Ishikawa (cell line): ENCODE results near the gene TIPRL.

Source experiments
- CEBPB ChIP-seq: IDR thresholded peaks from 2 replicates; pipeline ENCODE4 v1.6.1; 2012
- CREB1 ChIP-seq: IDR thresholded peaks from 2 replicates; pipeline ENCODE4 v1.6.1; 2012; ENCODE audit warnings: low read depth
- EGR1 ChIP-seq: IDR thresholded peaks from 2 replicates; pipeline ENCODE4 v1.6.1; 2012
- EP300 ChIP-seq: IDR thresholded peaks from 2 replicates; pipeline ENCODE4 v1.6.1; 2012; ENCODE audit warnings: borderline replicate concordance
- FOXM1 ChIP-seq: IDR thresholded peaks from 2 replicates; pipeline ENCODE4 v1.6.1; 2012; ENCODE audit warnings: low read depth, borderline replicate concordance
- MAX ChIP-seq: IDR thresholded peaks from 2 replicates; pipeline ENCODE4 v1.6.1; 2012
- NFIC ChIP-seq: IDR thresholded peaks from 2 replicates; pipeline ENCODE4 v1.6.1; 2012
- RAD21 ChIP-seq: IDR thresholded peaks from 2 replicates; pipeline ENCODE4 v1.6.1; 2012; ENCODE audit warnings: low read depth
- REST ChIP-seq: IDR thresholded peaks from 2 replicates; pipeline ENCODE4 v1.6.1; 2012; ENCODE audit warnings: low read depth, mild to moderate bottlenecking
- TAF1 ChIP-seq: IDR thresholded peaks from 2 replicates; pipeline ENCODE4 v1.6.1; 2012; ENCODE audit warnings: low read depth, mild to moderate bottlenecking
- TCF12 ChIP-seq: IDR thresholded peaks from 2 replicates; pipeline ENCODE4 v1.6.1; 2012; ENCODE audit warnings: low read depth
- TEAD4 ChIP-seq: IDR thresholded peaks from 2 replicates; pipeline ENCODE4 v1.6.1; 2012
- YY1 ChIP-seq: IDR thresholded peaks from 2 replicates; pipeline ENCODE4 v1.6.1; 2012; ENCODE audit warnings: low read depth
- ZBTB7A ChIP-seq: IDR thresholded peaks from 2 replicates; pipeline ENCODE4 v1.6.1; 2012; ENCODE audit warnings: low read depth
- TF ChIP-seq, protein P1 (sequence below): IDR thresholded peaks from 2 replicates; pipeline ENCODE4 v1.6.1; 2012

Gene TIPRL

DNA sequence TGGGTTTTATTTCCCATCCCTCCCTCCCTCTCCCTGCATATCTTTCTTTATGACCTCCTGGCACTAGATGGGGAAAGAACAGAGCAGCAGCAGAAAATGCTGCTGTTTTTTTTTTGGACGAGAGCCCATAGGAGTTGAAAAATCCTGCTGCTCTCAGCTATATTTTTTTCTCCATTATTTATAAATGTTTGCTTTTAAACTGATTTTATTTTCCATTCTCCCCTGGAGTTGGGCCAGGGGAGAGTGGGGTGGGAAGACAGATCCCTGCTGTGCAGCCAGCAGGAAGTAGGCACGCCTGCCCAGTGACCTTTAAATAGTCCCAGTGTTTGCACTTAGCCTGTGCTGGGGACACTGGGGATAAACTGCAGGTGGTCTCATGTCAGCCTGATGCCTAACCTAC, 64.4 kb downstream of the TIPRL start:
- TF ChIP-seq MAX, result peak; percentile 71
- no peak for TF ChIP-seq TAF1
- peak; percentile 80 for TF ChIP-seq TEAD4
- no peak for TF ChIP-seq YY1
- TF ChIP-seq TCF12, result peak; percentile 94
- peak; percentile 99 for TF ChIP-seq NFIC
- TF ChIP-seq, protein P1, sequence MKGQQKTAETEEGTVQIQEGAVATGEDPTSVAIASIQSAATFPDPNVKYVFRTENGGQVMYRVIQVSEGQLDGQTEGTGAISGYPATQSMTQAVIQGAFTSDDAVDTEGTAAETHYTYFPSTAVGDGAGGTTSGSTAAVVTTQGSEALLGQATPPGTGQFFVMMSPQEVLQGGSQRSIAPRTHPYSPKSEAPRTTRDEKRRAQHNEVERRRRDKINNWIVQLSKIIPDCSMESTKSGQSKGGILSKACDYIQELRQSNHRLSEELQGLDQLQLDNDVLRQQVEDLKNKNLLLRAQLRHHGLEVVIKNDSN, result no peak
- no peak for TF ChIP-seq REST
- TF ChIP-seq CEBPB, result peak; percentile 51; the same call in 1 of the 2 replicates
- TF ChIP-seq FOXM1, result peak; percentile 97
- no peak for TF ChIP-seq CREB1
- peak; percentile 96 for TF ChIP-seq EP300

GRCh38 chr1:168243636-168244212, 65.0 kb downstream of the TIPRL start:
- TF ChIP-seq EP300 (peak; percentile 38; the same call in 1 of the 2 replicates), CEBPB (no peak)

DNA sequence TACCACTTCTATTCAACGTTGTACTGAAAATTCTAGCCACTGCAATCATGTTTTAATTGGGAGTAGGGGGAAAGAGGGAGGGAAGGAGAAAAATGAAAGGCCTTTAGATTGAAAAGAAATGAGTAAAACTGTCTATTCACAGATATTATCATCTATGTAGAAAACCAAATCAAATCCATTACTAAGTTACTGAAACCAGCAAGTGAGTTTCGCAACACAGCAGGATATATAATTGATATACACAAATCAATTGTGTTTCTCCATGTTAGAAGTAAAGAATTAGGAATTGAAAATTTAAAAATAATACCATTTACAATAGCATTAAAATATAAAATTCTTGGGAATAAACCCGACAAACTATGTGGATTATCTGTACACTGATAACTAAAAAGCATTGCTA, 66.3 kb downstream of the TIPRL start:
- peak; percentile 51 for TF ChIP-seq CEBPB
- no peak for TF ChIP-seq EGR1
- TF ChIP-seq, protein P1, result no peak
- no peak for TF ChIP-seq TAF1
- TF ChIP-seq TCF12, result no peak
- TF ChIP-seq YY1, result no peak

GRCh38 chr1:168246506-168246905, 67.7 kb downstream of the TIPRL start:
- TF ChIP-seq EP300, result no peak
- no peak for TF ChIP-seq TAF1
- TF ChIP-seq CREB1, result no peak
- TF ChIP-seq REST, result no peak
- no peak for TF ChIP-seq FOXM1
- TF ChIP-seq MAX, result no peak
- no peak for TF ChIP-seq RAD21
- TF ChIP-seq YY1, result no peak
- TF ChIP-seq, protein P1, result no peak
- no peak for TF ChIP-seq TCF12
- TF ChIP-seq CEBPB, result no peak
- TF ChIP-seq TEAD4, result no peak
- no peak for TF ChIP-seq ZBTB7A
